GM18505 (cell line): ENCODE results near the gene POM121.
"Not testable (repeated sequence)": the region's sequence is repeated elsewhere in the genome, so short reads cannot be mapped to it uniquely, and the experiment has no call there.

Experiments used
- ATAC-seq: cut with Tn5 transposase; IDR thresholded peaks from one replicate; pipeline ENCODE4 v1.9.1; 2021; ENCODE audit not compliant: unreplicated experiment

Gene POM121

DNA sequence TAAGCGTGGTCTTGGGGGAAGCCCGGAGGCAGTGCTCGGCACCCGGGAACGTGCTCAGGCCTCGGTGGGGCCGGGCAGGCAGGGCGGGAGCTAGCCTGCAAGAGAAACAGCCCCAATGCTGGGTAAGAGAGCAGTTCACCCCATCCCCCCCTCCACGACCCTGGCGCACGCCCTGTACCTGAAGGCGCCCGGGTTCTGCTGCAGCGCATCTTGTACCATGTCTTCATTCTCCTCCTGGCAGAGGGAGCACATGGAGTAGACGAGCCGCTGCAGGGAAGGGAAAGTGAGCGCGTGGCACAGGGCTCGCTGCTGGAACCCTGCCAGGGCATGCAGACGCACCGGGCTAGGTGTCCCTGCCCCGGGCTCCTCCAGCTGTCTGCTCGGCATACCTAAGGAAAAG lies 23.8 kb downstream of the POM121 start:
- ATAC-seq: not testable (repeated sequence)

DNA sequence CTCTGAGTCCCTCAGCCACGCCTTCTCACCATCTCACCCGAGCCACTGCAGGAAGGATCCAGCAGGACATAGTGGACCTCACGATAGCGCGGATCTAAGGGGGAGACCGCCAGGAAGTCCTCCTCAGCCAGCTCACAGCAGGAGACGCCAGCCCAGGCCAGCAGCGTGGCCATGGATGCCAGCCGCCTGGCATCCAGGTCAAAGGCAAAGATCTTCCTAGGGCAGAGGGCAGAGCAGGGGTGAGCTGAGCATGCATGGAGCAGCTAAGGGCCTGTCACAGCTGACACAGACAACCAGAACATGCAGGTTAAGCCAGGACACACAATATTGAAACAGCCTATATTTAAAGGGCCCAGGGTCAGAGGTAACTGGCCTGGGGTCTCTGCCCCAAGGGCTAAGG lies 24.4 kb downstream of the POM121 start:
- ATAC-seq: not testable (repeated sequence)

DNA sequence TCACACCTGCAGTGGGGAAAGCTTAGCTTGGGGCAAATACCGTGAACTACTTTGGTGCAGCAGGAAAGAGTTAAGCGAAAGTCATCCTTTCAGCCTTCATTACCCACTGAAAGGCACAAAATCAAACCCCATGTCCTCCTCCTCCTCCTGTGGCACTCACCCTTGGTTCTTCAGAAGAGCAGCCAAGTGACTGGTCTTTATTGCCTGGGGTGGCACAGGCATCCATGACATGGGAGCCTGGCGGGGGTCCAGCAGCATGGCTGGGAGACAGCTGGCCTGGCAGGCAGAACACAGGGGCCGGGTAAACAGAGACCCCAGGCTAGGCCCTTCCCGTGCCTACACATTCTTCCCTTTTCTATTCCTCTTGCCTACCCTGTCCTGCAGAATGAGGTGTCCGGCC lies 24.8 kb downstream of the POM121 start:
- ATAC-seq: not testable (repeated sequence)

DNA sequence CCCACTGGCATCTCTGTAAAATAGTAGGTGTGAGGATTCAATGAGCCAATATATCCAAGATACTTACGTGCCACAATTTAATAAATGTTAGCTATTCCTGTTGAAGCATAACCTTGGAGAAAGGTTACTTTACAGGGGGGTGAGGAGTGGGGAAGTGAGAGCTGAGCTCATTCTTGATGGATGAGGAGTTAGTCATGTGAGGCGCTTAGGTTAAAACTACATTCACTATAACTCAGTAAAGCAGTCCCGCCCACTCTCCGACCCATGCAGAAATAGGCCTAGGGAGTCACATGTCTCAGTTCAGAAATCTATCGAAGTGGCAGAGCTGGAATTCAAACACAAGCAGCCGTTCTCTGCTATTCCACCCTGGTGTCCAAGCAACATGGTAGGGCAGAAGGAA lies 25.5 kb downstream of the POM121 start:
- not testable (repeated sequence) for ATAC-seq

DNA sequence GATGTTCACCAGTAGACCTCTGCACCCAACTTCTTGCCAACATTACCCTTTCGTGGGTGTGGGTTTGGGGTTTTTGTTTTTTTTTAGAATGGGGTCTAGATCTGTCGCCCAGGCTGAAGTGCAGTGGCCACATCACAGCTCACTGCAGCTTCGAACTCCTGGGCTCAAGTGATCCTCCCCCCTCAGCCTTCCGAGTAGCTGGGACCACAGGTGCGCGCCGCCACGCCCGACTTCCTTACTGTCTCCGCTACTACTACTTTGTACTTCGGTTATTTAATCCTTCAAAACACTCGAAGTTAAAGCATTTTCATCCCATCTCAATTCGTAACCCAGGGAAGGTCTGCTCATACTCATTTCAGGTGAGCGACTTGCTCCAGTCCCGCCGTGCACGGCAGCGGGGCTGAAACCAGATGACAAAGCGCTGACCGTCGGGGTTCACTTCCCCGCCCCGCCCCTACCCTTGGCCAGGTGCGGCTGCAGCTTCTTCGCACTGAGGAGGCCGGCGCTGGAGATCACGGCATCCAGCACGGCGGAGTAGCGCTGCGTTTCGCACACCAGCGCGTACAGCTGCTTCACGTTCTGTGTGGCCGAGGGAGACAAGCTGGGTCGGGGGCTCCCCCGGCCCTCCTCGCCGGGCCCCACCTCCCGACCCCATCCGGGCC lies 29.1 kb downstream of the POM121 start:
- ATAC-seq: peak; percentile 52

DNA sequence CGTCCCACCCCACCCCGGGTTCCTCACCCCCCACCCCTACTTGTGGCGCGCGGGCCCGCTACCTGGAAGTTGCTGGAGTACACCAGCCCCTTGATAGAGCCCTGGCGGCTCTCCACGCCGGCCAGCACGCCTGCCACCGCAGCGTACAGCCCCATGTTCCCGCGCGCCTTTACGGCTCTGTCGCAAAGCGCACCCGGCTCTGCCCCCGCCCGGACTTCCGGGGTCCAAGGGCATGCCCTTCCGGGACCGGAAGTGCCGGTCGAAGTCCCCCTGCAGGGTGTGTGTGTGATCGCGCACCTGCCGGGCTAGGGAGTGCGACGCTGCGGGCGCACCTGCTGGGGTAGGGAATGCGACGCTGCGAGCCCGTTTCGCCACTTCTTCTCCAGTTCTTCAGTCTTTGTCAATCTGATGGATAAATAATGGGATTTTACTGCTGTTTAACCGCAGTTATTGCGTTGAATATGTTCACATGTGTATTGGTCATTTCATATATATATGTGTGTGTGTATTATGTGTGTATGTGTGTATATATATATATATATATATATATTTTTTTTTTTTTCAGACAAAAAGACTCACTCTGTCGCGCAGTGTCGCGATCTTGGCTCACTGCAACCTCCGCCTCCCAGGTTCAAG lies 29.8 kb downstream of the POM121 start:
- peak; percentile 81 for ATAC-seq

DNA sequence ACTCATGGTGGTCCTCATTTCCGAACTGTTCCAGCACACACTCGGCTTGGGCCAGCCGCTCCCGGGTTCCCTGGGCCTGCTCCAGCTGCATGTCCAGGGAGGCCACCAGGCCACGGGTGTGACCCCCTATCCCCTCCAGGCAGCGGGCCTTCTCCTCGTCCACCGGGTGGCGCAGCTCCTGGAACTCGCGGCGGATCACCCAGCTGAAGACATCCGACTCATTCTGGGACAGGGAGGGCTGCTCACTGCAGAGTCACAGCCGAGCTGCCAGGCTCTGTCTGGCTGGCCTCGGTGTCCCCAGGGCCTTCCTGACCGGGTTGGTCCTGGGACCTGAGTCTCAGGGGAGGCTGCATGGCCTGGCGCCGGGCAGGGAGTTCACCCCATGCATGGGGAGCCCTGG lies 35.1 kb downstream of the POM121 start:
- ATAC-seq: not testable (repeated sequence)

DNA sequence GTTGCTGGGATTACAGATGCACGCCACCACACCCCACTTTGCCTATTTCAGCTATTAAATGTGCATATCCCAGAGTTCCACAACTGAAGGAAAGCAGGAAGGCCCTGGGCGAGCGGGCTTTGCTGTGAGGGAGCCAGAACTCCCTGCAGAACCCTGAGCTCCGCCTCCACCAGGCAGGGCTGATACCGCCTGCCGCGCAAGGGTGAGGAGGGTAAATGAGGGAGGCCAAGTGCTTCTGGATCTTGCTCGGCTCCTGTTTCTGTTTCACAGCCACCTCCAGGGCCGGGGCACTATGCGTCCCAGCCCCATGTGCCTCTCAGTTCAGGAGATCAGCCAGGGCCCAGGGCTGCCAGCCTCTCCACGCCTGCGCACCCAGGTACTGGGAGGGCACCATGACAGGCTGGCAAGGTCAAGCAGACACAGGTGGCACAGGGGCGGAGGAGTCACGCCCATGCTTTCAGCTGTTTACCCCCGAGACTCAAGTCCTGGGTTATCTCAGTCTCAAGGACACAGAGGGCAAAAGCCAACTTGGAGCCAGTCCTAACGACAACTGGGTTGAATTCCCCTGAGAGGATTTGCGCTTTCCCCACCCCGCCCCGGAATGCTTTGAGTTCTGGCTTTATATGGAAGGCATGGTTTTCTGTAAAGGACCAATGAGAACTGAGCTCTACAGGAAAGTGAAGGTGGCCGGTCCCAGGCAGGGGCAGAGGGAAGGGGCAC lies 35.9 kb downstream of the POM121 start:
- not testable (repeated sequence) for ATAC-seq

DNA sequence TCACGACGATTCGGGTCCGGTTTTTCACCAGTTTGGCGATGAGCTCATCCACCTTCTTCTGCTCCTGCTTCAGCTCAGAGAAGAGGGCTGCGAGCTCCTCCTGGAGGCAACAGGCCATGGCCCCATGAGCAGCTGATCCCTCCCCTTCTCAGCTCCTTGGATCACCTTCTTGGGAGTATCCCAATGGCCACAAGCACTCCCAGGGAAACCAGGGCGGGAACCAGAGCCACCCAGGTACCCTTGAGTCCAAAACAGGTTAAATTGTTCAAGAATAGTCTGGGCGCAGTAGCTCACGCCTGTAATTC lies 36.4 kb downstream of the POM121 start:
- ATAC-seq: not testable (repeated sequence)

DNA sequence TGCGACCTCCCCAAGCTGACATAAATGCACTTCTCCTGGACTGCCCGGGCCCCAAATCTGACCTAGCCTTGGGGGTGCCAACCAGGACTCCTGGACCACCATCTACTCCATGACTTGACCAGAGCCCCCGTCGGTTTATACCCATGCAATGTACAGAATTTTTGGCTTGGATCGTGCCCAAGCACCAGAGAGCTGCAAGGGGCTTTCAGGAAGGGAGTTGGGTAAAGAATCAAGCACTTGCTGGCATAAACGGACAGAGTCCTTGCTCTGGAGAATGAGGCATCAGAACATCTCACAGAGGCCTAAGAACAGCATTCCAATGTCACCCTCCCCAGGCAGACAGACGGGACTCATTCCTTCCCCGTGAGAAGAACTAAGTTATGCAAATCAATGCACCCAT lies 38.2 kb downstream of the POM121 start:
- ATAC-seq: not testable (repeated sequence)

DNA sequence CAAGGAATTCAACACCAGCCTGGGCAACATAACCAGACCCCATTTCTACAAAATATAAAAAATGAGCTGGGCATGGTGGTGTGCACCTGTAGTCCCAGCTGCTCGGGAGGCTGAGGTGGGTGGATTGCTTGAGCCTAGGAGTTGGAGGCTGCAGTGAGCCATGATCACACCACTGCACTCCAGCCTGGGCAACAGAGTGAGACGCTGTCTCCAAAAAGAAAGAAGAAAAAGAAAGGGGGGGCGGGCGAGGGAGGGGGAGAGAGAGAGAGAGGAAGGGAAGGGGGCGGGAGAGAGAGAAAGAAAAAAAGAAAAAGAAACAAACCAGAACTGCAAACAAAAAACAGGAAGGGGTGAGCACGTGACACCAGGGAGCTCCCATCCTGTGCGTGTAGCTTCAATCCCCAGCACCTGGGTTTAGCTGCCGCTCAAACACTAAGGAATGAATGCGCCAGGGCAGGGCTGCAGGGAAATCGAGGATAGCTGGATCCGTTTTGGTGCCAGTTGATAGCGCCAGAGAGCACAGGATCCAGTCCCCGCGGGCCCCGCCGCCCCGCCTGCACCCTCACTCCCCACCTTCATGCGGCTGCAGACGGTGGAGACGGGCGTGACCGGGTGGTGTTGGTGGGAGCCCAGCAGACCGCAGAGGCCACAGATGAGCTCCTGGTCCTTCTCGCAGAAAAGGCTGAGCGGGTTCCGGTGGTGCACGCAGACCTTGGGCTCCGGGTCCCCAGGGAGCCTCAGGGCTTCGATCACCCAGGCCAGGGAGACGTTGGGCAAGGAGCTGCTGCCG lies 40.5 kb downstream of the POM121 start:
- ATAC-seq: peak; percentile 59

DNA sequence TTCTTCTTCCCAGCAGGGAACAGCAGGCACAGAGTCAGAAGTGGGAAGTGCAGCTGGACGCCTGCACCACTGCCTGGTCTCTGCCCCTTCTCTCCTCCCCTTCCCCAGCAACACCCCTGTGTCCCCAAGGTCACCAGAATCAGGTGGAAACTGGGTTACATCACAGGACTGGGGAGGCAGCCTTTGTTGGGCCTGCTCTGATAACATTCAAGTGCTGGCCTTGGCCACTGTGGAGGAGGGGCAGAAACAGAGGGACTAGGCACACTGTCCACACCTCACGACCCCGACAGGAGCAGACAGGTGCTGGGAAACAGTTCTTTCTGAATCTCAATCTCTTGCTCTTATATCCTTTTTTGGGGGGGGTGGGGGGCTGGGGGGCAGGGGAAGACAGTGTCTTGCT lies 42.0 kb downstream of the POM121 start:
- not testable (repeated sequence) for ATAC-seq

DNA sequence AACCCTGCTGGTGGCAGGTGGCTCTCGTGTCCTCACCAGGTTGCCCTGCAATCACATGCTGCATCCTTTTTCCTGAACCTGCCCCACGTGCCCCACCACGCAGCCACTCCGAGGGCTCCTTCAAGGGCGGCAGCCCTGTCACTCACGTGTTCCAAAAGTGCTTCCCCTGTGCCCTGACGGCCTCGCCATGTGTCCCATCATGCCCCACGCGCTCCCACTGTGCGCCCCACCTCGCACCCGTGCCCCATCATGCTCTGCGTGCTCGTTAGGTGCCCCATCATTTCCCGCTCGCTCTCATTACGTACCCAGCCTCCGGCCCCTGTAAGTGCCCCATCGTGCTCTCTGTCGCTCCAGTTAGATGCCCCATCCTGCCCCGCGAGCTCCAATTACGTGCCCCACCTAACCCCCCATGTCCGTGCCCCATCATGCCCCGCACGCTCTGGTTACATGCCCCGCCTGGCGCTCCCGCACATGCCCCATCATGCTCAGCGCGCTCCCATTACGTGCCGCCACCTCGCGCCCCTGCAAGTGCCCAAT lies 44.2 kb downstream of the POM121 start, which contains the start of gene TRIM74:
Gene TRIM74 (minus strand): TSS at position 487 of the 537 bp plus-strand sequence. CDS start 3,309 bp downstream, outside the sequence.
- not testable (repeated sequence) for ATAC-seq

DNA sequence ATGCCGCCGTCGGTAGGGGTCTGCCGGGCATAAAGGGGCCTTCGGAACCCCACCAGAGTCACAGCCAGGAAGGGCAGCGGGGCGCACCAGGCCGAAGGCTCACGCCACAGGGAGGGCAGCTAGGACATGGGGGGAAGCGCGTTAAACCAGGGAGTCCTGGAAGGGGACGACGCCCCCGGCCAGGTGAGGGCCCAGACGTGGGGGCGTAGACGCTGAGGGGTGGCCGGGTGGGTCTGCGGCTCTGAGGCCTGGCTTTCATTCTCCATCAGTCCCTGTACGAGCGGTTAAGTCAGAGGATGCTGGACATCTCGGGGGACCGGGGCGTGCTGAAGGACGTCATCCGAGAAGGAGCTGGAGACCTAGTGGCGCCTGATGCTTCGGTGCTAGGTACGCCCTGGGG lies 44.8 kb downstream of the POM121 start:
- not testable (repeated sequence) for ATAC-seq

DNA sequence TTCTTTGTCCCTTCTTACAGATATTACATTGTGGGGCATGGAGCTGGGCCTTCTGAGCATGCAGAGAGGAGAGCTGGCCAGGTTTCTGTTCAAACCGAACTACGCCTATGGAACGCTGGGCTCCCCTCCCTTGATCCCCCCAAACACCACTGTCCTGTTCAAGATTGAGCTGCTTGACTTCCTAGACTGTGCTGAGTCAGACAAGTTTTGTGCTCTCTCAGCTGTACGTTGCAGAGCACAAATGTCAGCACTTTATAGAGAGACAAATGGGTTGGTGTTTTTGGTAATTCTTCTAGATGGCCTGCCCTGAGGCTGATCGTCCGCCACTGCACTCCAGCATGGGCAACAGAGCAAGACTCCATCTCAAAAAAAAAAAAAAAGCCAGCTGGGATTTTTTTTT lies 46.6 kb downstream of the POM121 start:
- not testable (repeated sequence) for ATAC-seq

DNA sequence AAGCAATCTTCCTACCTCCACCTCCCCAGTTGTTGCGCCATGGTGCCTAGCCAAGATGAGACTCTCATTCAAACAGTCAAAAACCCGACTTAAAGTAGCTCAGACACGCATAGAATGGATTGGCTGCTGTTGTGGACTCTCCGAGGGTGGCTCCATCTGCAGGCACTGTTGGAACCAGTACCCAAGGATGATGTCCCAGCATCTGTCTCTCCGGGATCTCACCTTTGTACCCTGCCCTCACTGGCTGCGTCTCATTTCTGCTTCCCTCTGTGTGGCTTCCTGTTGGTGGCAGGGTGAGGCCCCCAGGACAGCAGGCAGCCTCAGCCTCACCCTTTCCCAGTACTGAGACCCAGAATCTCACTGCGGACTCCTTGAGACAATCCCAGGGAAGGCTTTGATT lies 49.9 kb downstream of the POM121 start:
- ATAC-seq: not testable (repeated sequence)

DNA sequence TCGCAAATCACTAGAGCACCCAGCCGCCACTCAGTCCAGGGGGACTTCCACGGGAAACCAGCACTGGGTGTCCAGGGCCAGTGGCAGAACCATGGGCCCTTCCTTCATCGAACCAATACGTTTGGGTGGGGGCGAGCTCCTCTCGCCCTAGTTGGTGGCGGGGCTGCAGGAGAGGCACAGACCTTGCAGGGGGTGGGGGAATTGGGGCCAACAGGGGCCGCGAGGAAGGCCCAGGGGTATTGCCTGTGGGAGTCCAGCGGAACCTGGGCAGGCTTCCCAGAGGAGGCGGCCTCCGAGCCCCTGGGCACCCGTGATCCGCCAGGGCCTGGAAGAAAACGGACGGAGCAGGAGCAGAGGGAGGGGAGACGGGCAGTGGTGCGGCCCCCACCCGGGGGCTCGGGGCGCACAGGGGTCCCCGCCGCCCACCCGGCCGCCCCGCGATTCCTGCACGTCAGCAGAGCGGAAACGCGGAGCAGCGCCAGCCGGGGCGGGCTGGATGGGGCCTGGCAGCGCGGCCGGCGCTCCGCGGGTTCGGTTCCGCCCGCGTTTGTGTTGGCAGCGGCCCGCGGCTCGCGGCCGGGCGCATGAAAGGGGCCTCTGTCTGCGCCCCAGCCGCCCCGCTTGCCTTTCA lies 50.9 kb downstream of the POM121 start:
- ATAC-seq: not testable (repeated sequence)

DNA sequence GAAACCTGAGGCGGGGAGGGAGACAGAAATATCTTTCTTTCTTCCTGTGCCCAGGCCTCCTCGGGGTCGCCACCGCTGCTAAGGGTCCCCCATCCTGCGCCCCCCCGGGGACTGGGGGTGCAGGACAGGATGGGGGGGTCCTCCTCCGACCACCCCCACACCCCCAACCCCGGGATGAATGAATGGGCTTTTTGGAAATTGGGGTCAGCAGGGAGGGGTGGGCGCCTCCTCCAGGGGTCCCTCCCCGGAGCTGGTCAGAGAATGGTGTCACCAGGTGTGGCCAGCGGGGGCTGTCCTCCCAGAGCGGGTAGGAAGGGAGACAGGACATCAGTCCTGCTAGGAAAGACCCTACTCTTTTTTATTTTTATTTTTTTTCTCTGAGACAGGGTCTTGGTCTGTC lies 51.5 kb downstream of the POM121 start:
- not testable (repeated sequence) for ATAC-seq

DNA sequence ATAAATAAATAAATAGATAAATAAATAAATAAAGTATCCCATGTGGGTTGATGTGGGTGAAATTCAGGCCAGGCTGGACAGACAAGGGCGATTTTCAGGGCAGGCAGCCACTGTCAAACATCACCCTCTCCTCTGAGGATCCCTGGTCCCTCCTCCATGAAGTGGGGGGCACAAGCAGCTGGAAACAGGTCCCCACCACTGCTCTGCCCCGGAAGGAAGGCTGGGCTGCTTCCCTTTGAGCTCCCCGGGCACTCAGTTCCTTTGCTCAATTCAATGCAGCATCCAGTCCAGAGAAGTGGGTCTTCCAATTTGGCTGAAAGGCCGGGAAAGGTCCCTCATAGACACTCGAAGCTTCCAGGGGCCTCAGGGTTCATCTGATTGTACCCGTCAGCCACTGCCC lies 55.5 kb downstream of the POM121 start:
- ATAC-seq: not testable (repeated sequence)

DNA sequence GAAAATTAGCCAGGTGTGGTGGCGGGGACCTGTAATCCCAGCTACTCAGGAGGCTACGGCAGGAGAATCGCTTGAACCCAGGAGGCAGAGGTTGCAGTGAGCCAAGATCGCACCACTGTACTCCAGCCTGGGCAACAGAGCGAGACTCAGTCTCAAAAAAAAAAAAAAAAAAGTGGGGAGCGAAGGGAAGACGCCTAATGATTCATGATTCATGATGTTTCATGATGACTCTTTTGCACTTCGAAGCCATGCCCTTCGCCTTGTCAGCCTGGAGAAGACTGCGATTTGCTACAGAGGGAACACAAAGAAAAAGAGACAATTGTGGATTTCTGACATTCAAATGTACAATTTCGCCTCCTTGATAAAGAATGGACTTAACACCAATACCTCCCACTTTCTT lies 57.2 kb downstream of the POM121 start:
- ATAC-seq: not testable (repeated sequence)
